Measurements from ENCODE around the gene FAM174B.
"Not testable (repeated sequence)": the region's sequence is repeated elsewhere in the genome, so short reads cannot be mapped to it uniquely, and the experiment has no call there.

FAM174B gene

GRCh38 chr15:92610101-92610520 lies 45.5 kb downstream of the FAM174B start:
- DNase-seq: no peak
- in situ Hi-C loops (cut with HindIII; ENCODE audit: low pct_ligation_motif_present, low pct_unique_long_range_greater_than_20kb, low sequenced_read_pairs): no loop called here

DNA sequence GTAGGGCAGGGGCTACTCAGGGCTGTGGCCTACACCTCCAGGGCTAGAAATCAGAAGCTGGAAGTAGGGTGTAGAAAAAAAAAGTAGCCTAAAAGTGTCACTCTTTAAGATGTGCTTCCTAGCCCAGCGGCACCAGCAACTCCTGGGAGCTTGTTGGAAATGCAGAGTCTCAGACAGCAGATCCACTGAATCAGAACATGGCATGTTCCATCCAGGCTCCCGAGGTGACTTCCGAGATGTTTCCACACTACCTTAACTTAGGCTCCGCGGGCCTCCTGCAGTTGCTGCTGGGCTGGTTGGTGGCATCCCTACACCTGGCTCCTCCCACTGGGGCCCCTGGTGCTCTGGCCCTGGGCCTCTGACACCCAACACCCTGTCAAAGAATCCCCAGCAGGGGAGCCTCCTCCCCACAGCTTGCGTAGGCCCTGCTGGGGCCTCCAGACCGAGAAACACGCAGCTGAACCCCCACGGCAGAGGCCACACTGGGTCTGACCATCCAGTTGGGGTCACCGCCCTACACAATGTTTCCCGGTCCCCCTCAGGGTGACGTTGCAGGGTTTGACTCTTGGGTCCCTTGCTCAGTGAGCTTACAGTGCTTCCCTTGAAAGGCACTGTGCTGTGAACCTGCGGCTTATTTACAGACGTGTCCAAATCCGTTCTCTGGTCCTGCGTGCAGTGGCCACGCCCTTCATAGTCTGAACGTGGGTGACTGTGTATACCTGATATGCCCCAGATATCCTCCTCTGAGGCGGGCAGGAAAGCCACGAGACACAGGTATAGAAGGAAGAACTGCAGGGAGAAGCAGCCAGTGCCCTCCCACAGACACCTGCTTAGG lies 46.5 kb downstream of the FAM174B start:
- no peak for DNase-seq
- in situ Hi-C loops (cut with HindIII; ENCODE audit: low pct_ligation_motif_present, low pct_unique_long_range_greater_than_20kb, low sequenced_read_pairs): no loop called here

DNA sequence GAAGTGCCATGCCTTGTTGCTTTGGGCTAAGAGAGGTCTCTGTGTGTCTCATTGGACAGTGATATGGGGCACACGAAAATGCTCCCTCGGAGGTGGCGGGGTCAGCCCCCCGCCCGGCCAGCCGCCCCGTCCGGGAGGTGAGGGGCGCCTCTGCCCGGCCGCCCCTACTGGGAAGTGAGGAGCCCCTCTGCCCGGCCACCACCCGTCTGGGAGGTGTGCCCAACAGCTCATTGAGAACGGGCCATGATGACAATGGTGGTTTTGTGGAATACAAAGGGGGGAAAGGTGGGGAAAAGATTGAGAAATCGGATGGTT lies 48.8 kb downstream of the FAM174B start:
- in situ Hi-C loops (cut with HindIII; ENCODE audit: low pct_ligation_motif_present, low pct_unique_long_range_greater_than_20kb, low sequenced_read_pairs): not testable (repeated sequence)

DNA sequence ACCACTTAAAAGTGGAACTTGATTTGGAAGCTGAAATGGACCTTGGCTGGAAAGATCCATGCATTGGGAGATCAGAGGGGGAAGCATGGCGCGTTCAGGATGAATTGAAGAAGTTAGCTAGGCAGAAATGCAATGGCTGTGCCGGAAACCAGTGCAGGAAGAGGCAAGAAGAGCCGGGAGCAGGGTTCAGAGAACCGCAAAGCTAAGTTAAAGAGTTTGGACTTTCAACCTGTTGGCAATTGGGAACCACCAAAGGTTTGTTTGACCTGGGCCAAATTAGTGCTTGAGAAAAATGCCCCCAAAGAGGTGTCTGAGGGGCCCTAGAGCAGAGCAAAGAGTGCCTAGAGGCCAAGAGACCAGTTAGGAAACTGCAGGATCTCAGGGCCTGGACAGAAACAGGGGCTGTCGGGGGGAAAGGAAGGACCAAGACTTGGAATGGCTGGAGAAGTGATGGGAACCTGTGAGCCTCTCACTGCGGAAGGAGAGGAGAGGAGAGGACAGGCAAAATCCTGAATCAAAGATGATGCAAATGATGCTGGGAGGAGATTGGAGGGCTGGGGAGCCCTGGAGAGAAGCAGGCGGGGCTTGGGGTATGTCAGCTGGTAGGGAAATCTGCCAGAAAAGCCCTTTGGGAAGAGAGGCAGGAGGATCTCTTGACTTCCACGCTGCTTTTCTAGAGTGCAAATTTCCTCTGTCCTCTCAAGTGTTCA lies 49.3 kb downstream of the FAM174B start:
- in situ Hi-C loops (cut with HindIII; ENCODE audit: low pct_ligation_motif_present, low pct_unique_long_range_greater_than_20kb, low sequenced_read_pairs): no loop called here
- DNase-seq: no peak

More for the DNA sequence above, 48.8 kb downstream of the FAM174B start:
- DNase-seq: not testable (repeated sequence)

DNA sequence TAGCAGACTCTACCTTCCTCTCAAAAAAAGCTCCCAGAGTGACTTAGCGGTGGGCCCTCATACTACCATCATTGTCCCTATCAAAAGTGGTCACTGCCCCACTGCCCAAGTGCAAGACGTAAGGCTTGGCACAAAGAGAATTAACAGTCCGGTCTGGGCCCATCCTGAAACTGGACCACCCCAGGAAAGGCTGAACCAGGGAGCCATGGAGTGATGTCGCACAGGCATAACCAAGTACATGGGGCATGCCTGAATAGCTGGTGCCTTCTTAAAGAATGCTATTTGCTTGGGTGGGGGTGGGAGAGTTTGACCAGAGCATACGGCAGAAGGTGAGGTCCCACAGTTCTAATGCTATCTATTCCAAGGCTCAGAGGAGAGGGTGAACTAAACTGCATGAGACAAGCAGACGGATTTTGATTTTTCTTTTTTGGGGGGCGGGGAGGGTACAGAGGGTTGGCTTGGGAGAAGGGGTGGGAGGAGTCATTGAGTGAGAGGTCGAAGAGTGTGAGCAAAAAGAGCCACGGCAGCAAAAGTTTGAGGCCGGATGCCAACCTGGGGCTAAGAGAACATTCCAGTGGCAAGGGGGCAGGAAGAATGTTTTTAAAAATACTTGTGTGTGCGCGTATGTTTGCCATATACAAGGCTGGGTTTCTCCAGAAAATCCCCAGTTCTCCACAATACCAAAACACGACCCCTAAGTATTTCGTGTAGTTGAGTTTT lies 50.2 kb downstream of the FAM174B start:
- DNase-seq: no peak
- in situ Hi-C loops (cut with HindIII; ENCODE audit: low pct_ligation_motif_present, low pct_unique_long_range_greater_than_20kb, low sequenced_read_pairs): no loop called here

DNA sequence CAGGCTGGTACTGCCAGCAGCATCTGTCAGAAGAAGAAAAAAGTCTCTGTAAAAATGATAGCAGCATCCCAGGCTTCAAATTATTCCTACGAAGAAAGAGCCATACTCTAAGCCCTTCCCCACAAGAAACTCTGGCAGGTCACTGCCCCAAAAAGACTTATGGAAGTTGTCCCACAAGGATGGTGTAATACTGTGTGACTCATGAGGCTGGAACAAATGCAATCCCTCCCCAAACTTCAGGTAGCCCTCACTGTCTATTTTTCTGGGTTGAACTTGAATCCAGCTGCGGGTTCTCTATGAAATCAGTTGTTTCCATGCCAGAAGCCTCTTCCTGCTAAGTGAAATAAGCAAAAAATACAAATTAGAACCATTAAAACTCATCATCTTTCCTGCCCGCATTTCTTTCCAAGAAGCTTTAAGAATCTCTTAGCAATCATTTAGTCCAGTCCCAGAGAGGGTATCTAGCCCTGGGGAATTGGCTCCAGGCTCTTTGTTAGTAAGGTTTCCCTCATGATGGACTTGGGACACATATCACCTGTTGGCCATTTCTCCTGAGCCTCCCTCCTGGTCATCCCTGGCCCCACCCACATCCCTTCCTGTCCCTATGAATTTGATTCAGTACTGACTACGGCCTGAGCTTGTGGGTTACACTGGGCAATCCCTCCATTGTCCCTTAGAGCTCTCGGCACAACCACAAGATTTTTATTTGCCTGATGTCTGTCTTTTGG lies 51.7 kb downstream of the FAM174B start:
- no peak for DNase-seq
- in situ Hi-C loops (cut with HindIII; ENCODE audit: low pct_ligation_motif_present, low pct_unique_long_range_greater_than_20kb, low sequenced_read_pairs): no loop called here

DNA sequence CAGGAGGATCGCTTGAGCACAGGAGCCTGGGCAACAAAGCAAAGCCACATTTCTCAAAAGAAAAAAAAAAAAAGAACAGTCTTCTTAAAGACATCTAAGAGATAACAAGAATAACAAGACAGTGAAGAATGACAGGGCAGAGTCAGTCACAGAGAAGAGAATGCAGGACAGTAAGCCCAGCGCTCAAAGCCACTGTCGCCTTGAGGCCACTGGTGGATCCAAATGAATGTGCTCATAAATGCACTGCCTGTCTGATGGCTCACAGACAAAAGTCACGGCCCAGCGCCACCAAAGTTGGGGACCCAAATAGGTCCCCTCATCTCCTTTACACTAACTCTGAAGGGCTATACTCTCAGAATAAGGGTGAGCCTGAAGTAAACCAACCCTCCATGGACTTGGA lies 52.3 kb downstream of the FAM174B start:
- in situ Hi-C loops (cut with HindIII; ENCODE audit: low pct_ligation_motif_present, low pct_unique_long_range_greater_than_20kb, low sequenced_read_pairs): no loop called here

DNA sequence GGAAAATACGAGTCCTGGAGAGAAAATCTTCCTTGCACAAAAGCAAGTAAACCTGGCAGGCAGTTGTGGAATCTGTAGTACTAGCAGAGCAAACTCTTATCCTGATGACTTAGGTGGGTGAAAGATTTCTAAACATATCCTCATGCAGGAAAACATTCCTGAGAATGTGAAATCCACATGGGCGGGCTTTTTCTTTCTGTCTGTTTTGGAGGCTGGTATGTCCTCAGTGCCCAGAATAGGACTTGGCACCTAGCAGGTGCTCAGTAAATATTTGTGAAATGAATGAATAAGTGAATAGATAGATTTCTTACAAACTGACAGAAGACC lies 53.3 kb downstream of the FAM174B start:
- no peak for DNase-seq
- in situ Hi-C loops (cut with HindIII; ENCODE audit: low pct_ligation_motif_present, low pct_unique_long_range_greater_than_20kb, low sequenced_read_pairs): no loop called here

More for the DNA sequence above, 52.3 kb downstream of the FAM174B start:
- no peak for DNase-seq

- in situ Hi-C loops (cut with HindIII; ENCODE audit: low pct_ligation_motif_present, low pct_unique_long_range_greater_than_20kb, low sequenced_read_pairs): no loop called here
- DNase-seq: no peak
These were observed 53.8 kb downstream of the FAM174B start for GRCh38 chr15:92601592-92602266.

- no peak for DNase-seq
- in situ Hi-C loops (cut with HindIII; ENCODE audit: low pct_ligation_motif_present, low pct_unique_long_range_greater_than_20kb, low sequenced_read_pairs): no loop called here
These were observed 54.7 kb downstream of the FAM174B start for GRCh38 chr15:92600856-92601255.

DNA sequence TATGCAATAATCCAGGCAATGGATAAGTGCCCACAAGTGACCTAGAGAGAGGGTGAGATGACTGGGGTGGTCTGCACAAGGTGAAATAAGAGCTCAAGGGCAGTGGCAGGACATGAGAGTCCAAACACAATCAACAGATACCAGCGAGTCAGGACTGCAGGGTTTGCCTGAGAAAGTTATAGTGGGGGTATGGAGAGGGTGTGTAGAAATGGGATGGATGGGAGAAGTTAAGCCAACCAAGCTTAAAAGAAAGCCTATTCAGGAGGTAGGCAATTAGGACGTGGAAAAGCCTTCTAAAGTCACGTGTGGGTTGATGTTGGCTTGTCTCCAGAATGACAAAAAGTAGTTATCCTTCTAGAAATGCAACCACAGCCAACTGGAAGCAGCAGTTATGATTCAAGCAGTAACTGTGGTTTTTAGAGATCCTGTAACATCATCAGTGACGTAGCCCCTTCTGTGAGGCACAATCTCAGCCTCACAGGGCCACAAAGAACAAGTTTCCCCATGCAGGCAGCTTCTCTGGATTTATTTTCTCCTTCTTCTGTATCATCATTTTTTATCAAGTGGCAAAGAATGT lies 56.1 kb downstream of the FAM174B start:
- no peak for DNase-seq
- in situ Hi-C loops (cut with HindIII; ENCODE audit: low pct_ligation_motif_present, low pct_unique_long_range_greater_than_20kb, low sequenced_read_pairs): no loop called here

- DNase-seq: no peak
- in situ Hi-C loops (cut with HindIII; ENCODE audit: low pct_ligation_motif_present, low pct_unique_long_range_greater_than_20kb, low sequenced_read_pairs): no loop called here
These were observed 58.0 kb downstream of the FAM174B start for GRCh38 chr15:92597548-92597947.

GRCh38 chr15:92596623-92597022 lies 59.0 kb downstream of the FAM174B start:
- DNase-seq: no peak
- in situ Hi-C loops (cut with HindIII; ENCODE audit: low pct_ligation_motif_present, low pct_unique_long_range_greater_than_20kb, low sequenced_read_pairs): no loop called here

DNA sequence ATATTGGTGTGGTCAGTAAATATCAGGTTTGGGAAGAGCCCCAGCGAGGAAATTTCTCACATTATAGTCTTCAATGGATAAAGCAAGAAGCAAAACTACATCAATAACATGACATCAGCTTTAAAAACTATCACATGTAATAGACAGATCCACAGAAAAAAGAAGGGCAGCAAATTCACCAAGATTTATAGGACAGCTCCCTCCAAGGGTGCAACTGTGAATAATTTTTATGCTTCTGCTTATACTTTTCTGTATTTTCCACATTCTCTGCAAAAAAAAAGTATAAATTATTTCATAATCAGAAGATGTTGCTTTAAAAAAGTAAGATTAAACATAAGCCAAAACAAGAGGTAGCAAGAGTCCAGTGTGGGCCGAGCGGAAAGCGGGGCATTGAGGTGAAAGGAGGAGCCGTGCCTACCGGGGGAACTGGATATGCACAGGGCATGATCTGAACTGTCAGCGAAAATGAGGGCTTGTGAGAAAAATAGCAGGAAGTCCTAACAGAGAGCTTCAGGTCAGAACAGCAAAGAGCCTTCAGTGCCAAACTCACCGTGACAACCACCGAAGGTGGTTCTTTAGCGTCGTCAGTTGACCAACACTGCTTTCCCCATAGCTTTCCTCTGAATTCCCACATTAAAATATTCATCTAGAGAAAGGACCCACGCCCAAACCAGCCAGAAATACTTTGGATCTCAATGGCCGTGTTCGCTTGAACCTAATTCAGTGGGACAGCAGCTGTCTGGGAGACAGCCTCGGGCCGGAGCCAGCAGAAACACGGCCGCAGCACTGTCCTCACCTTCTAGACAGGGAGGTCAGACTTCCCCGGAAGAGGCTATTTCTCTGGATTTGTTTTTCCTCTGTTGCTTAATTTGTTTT lies 59.8 kb downstream of the FAM174B start:
- in situ Hi-C loops (cut with HindIII; ENCODE audit: low pct_ligation_motif_present, low pct_unique_long_range_greater_than_20kb, low sequenced_read_pairs): no loop called here
- no peak for DNase-seq

DNA sequence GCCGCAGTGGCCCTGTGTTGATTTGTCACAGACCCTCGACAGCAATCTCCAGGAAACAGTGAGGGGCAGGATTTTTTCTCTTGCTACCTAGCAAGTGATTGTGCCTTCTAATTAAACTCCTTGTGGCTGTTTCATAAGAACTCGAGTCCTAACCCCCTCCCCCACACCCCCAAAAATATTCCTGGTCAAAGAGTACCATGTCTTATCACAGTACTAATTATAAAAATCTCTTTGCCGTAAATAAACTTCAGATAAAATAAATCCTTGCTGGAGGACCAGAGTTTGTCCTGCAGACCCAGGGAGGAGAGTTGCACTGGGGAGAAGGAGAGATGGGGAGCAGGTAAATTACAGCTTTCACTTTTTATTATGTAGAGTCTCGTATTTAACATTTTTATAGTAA lies 64.3 kb downstream of the FAM174B start:
- DNase-seq: no peak
- in situ Hi-C loops (cut with HindIII; ENCODE audit: low pct_ligation_motif_present, low pct_unique_long_range_greater_than_20kb, low sequenced_read_pairs): no loop called here

GRCh38 chr15:92586966-92587365 lies 68.6 kb downstream of the FAM174B start:
- no peak for DNase-seq
- in situ Hi-C loops (cut with HindIII; ENCODE audit: low pct_ligation_motif_present, low pct_unique_long_range_greater_than_20kb, low sequenced_read_pairs): no loop called here

DNA sequence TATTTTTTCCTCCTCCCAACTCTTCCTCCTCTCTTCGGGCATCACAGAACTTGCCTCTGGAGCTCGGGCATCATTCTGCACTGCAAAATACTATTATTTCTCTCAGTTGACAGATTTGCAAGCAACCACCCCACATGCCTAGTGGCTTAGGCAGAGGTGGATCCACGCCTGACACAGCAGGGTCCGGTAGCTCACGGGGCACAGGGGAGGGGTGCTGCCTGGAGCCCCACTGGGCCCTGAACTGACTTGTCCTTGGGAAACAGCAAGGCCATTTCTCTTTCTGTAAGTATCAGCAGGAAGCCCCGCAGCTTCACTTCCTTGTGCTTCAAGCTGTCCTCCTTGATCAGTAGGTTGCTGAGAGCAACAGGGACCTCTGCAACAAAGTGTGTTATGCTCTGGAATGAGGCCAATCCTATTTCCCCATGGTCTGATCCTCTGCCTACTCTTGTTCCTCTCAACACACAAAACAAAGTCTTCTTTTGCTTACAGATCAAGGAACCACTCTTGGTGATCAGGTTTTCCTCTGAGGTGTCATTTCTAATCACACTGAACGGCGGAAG lies 69.1 kb downstream of the FAM174B start:
- in situ Hi-C loops (cut with HindIII; ENCODE audit: low pct_ligation_motif_present, low pct_unique_long_range_greater_than_20kb, low sequenced_read_pairs): no loop called here
- no peak for DNase-seq

All from ACHN (cell line).